Activated T-helper 1 cell treated with anti-CD3 and anti-CD28 coated beads, Interleukin-2, amount 50 U/mL, for 16 hours (primary cell): Measurements from ENCODE around the gene MACF1.

Source experiments
- DNase-seq, 2 donors: peaks; one replicate each; pipeline ENCODE4 v3.0.0-alpha.2; 2020; ENCODE audit warnings: low read depth in 1 of 2, low spot score in 1 of 2

The MACF1 gene

GRCh38 chr1:39293375-39294070 lies 89.0 kb downstream of the MACF1 start:
- DNase-seq = no peak

GRCh38 chr1:39294531-39294930 lies 90.0 kb downstream of the MACF1 start:
- DNase-seq = no peak

GRCh38 chr1:39295901-39296300 lies 91.4 kb downstream of the MACF1 start:
- no peak for DNase-seq

- no peak for DNase-seq
Measured at GRCh38 chr1:39297551-39297950, 93.1 kb downstream of the MACF1 start.

- DNase-seq = no peak
Measured at GRCh38 chr1:39301606-39302005, 97.1 kb downstream of the MACF1 start.

GRCh38 chr1:39305555-39305954 lies 101.1 kb downstream of the MACF1 start:
- no peak for DNase-seq

GRCh38 chr1:39310015-39310414 lies 105.5 kb downstream of the MACF1 start:
- no peak for DNase-seq

GRCh38 chr1:39310691-39311090 lies 106.2 kb downstream of the MACF1 start:
- DNase-seq = no peak

- no peak for DNase-seq
Measured at GRCh38 chr1:39317111-39317510, 112.6 kb downstream of the MACF1 start.

- no peak for DNase-seq
Measured at GRCh38 chr1:39317910-39318633, 113.6 kb downstream of the MACF1 start.

GRCh38 chr1:39321979-39322378 lies 117.5 kb downstream of the MACF1 start:
- DNase-seq = no peak

GRCh38 chr1:39322431-39322830 lies 117.9 kb downstream of the MACF1 start:
- no peak for DNase-seq

GRCh38 chr1:39324888-39325287 lies 120.4 kb downstream of the MACF1 start:
- no peak for DNase-seq

- DNase-seq = no peak
Measured at GRCh38 chr1:39326836-39327235, 122.3 kb downstream of the MACF1 start.

- DNase-seq = no peak
Measured at GRCh38 chr1:39328095-39328494, 123.6 kb downstream of the MACF1 start.

GRCh38 chr1:39328586-39329121 lies 124.2 kb downstream of the MACF1 start:
- no peak for DNase-seq

- DNase-seq = no peak
Measured at GRCh38 chr1:39331647-39332046, 127.2 kb downstream of the MACF1 start.

GRCh38 chr1:39332291-39332690 lies 127.8 kb downstream of the MACF1 start:
- no peak for DNase-seq

GRCh38 chr1:39332828-39333227 lies 128.3 kb downstream of the MACF1 start:
- DNase-seq = no peak

- no peak for DNase-seq
Measured at GRCh38 chr1:39333296-39333695, 128.8 kb downstream of the MACF1 start.

- DNase-seq = no peak
Measured at GRCh38 chr1:39335216-39335615, 130.7 kb downstream of the MACF1 start.

GRCh38 chr1:39337067-39337466 lies 132.6 kb downstream of the MACF1 start:
- no peak for DNase-seq

- DNase-seq = no peak
Measured at GRCh38 chr1:39342776-39343175, 138.3 kb downstream of the MACF1 start.
